Spleen (tissue), 7 donors: ENCODE data around the gene MTMR1.

ENCODE experiments used
- CTCF ChIP-seq, 11 experiments: fragments of 200-600 bp in 7 of 11; fragments of 450-650 bp in 4 of 11; sonication (generic) in 4 of 11; IDR thresholded peaks in 8 of 11; conservative IDR thresholded peaks in 3 of 11; 1 replicate in 7 of 11; 2 replicates in 4 of 11; pipeline versions ENCODE4 v1.4.0 to v1.8.0; 2016 to 2021; ENCODE audit warnings: antibody characterized with exemption in 11 of 11, inconsistent platforms in 4 of 11, mild to moderate bottlenecking in 1 of 11
- POLR2A ChIP-seq, 3 donors: fragments of 450-650 bp; IDR thresholded peaks; one replicate each; pipeline ENCODE4 v1.5.1; 2017; ENCODE audit warnings: antibody characterized with exemption in 3 of 3, mild to moderate bottlenecking in 1 of 3
- POLR2AphosphoS5 ChIP-seq, 3 donors: sonication (generic); formaldehyde crosslinking; IDR thresholded peaks; one replicate each; pipeline ENCODE4 v1.5.1; 2017; ENCODE audit warnings: antibody characterized with exemption in 3 of 3
- donor health status: DM: no; HTN: no; CAD: no; lungs with moderate emphysema.
- donor health status: DM: no; HTN: no; CAD: no.
- donor health status: DM: no; HTN: no; CAD: no.

- TF ChIP-seq CTCF (IDR thresholded peaks at IDR 0.05 in 8 of 11, conservative IDR thresholded peaks at IDR 0.05 in 3 of 11) = no peak
- TF ChIP-seq POLR2A (IDR thresholded peaks at IDR 0.05) = no peak
- TF ChIP-seq POLR2AphosphoS5 (IDR thresholded peaks at IDR 0.05) = no peak
These were observed 41.3 kb upstream of the MTMR1 start for GRCh38 chrX:150651906-150652305.
